IPS-18a (cell line): ENCODE measurements around the gene RAPGEF4.

Experiments used
- H3K27ac ChIP-seq: one replicate; pipeline ENCODE4 v1.5.1; 2013; ENCODE audit warnings: low read length
- H3K27me3 ChIP-seq: one replicate; pipeline ENCODE4 v1.6.1; 2013; ENCODE audit warnings: mild to moderate bottlenecking, low read length; ENCODE audit not compliant: control insufficient read depth, insufficient read depth
- H3K36me3 ChIP-seq: one replicate; pipeline ENCODE4 v1.6.1; 2013; ENCODE audit warnings: low read depth, low read length; ENCODE audit not compliant: control insufficient read depth
- H3K4me1 ChIP-seq: one replicate; pipeline ENCODE4 v1.6.1; 2013; ENCODE audit warnings: low read depth, low read length; ENCODE audit not compliant: control insufficient read depth
- H3K4me3 ChIP-seq: one replicate; pipeline ENCODE4 v1.5.1; 2013; ENCODE audit warnings: low read length
- H3K9ac ChIP-seq: one replicate; pipeline ENCODE4 v1.6.1; 2013; ENCODE audit warnings: mild to moderate bottlenecking, low read length, moderate library complexity
- H3K9me3 ChIP-seq: one replicate; pipeline ENCODE4 v1.6.1; 2013; ENCODE audit warnings: low read depth, low read length; ENCODE audit not compliant: control insufficient read depth

RAPGEF4 gene

GRCh38 chr2:172986040-172986439 is 250.4 kb downstream of the RAPGEF4 start:
- no peaks in the 10 kb centered on the region for H3K27me3 ChIP-seq
- no peak overlapping the region for H3K27ac ChIP-seq
- no peaks in the 10 kb centered on the region for H3K4me1 ChIP-seq
- no peaks in the 10 kb centered on the region for H3K9me3 ChIP-seq
- no peak overlapping the region for H3K4me3 ChIP-seq
- H3K9ac ChIP-seq, result no peak overlapping the region
- no peaks in the 10 kb centered on the region for H3K36me3 ChIP-seq

- H3K9ac ChIP-seq, result no peak overlapping the region
- no peak overlapping the region for H3K27ac ChIP-seq
- no peaks in the 10 kb centered on the region for H3K9me3 ChIP-seq
- H3K4me3 ChIP-seq, result no peak overlapping the region
- no peaks in the 10 kb centered on the region for H3K4me1 ChIP-seq
- H3K36me3 ChIP-seq, result no peaks in the 10 kb centered on the region
- H3K27me3 ChIP-seq, result no peaks in the 10 kb centered on the region
These were observed 253.1 kb downstream of the RAPGEF4 start for GRCh38 chr2:172988728-172989127.

- no peak overlapping the region for H3K9ac ChIP-seq
- H3K9me3 ChIP-seq, result no peaks in the 10 kb centered on the region
- no peak overlapping the region for H3K27ac ChIP-seq
- H3K36me3 ChIP-seq, result no peaks in the 10 kb centered on the region
- H3K4me3 ChIP-seq, result no peak overlapping the region
- no peaks in the 10 kb centered on the region for H3K4me1 ChIP-seq
- no peaks in the 10 kb centered on the region for H3K27me3 ChIP-seq
These were observed 255.4 kb downstream of the RAPGEF4 start for GRCh38 chr2:172991031-172991430.

DNA sequence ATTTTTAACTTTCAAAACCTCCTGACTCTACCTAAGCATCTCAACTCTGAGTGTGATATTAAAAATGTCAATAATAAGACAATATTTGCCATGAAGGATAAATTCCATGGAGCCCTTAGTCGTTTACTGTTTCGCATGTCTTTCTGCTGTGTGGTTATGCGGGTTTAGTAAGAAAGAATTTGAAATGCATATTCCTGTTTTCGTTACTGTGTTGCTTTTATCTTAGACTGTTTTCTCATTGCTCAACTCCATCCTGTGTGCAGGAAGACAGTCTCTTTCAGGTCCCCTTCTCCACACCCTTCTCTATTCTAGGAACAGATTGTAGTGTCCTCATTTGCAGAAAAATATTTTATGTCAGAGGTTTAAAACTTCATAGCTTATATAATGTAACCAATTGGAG is 257.5 kb downstream of the RAPGEF4 start:
- H3K9me3 ChIP-seq, result no peaks in the 10 kb centered on the region
- H3K4me3 ChIP-seq, result no peak overlapping the region
- no peak overlapping the region for H3K9ac ChIP-seq
- no peaks in the 10 kb centered on the region for H3K36me3 ChIP-seq
- H3K4me1 ChIP-seq, result no peaks in the 10 kb centered on the region
- H3K27me3 ChIP-seq, result no peaks in the 10 kb centered on the region
- H3K27ac ChIP-seq, result no peak overlapping the region

- Histone ChIP-seq H3K9me3 (no peaks in the 10 kb centered on the region), H3K27me3 (no peaks in the 10 kb centered on the region), H3K9ac (no peak overlapping the region), H3K36me3 (no peaks in the 10 kb centered on the region), H3K27ac (no peak overlapping the region), H3K4me1 (no peaks in the 10 kb centered on the region), H3K4me3 (no peak overlapping the region)
These were observed 258.5 kb downstream of the RAPGEF4 start for GRCh38 chr2:172993931-172994717.

DNA sequence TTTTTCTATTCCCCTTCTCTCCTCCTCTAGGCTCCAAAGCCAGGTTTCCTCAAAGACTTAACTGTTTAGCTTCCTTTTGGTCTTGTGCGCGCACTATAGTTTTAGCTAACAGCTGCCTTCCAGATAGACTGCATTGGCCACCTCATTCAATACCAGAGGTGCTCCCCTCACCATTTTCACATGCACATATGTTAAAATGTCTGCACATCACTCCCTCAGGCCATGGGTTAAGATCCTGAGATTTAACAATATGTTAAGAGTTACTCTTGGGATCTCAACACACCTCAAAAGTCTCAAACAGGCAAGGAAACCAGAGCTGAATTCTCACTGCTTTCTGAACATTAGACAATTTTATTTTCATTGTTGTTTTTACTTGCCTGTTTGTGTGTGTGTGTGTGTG is 259.2 kb downstream of the RAPGEF4 start:
- Histone ChIP-seq H3K27ac (no peak overlapping the region), H3K4me1 (no peaks in the 10 kb centered on the region), H3K9ac (no peak overlapping the region), H3K4me3 (no peak overlapping the region), H3K9me3 (no peaks in the 10 kb centered on the region), H3K27me3 (no peaks in the 10 kb centered on the region), H3K36me3 (no peaks in the 10 kb centered on the region)

DNA sequence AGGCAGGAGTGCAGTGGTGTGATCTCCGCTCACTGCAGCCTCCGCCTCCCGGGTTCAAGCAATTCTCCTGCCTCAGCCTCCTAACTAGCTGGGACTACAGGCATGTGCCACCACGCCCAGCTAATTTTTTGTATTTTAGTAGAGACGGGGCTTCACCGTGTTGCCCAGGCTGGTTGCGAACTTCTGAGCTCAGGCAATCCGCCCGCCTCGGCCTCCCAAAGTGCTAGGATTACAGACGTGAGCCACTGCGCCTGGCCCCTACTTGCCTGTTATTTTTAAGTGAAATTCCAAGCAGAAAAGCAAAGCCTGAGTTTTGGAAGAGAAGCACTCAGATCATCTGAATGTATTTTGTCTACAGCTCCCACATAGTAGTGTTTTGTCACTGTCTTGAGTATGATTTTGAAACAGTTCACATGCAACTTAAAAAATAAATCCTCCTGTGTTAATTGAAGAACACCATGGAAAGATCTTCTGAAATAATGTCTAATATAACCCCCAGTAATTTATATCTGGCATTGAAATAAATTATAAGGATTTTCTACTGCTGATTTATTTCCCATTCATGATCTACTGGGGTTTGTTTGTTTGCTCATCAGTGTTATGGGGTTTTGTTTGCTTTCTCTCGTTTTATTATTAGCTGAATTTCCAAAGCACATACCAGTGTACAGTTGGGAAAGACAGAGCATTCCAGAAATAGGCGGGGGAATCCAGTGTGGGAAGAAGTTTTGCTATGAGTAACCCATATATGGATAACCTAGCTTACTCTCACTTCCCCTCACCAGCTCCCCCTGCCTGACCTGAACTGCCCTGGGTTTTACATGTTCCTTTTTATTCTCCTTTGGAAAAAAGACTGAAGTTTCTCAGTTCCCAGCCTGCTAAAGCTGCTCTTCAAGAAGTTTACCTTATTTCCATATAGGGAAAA is 259.9 kb downstream of the RAPGEF4 start:
- Histone ChIP-seq H3K27me3 (no peaks in the 10 kb centered on the region), H3K27ac (no peak overlapping the region), H3K4me3 (no peak overlapping the region), H3K4me1 (no peaks in the 10 kb centered on the region), H3K9me3 (no peaks in the 10 kb centered on the region), H3K9ac (no peak overlapping the region), H3K36me3 (no peaks in the 10 kb centered on the region)

GRCh38 chr2:172996387-172996961 is 260.8 kb downstream of the RAPGEF4 start:
- no peaks in the 10 kb centered on the region for H3K36me3 ChIP-seq
- no peak overlapping the region for H3K9ac ChIP-seq
- no peaks in the 10 kb centered on the region for H3K4me1 ChIP-seq
- no peak overlapping the region for H3K27ac ChIP-seq
- H3K27me3 ChIP-seq, result no peaks in the 10 kb centered on the region
- no peak overlapping the region for H3K4me3 ChIP-seq
- H3K9me3 ChIP-seq, result no peaks in the 10 kb centered on the region

DNA sequence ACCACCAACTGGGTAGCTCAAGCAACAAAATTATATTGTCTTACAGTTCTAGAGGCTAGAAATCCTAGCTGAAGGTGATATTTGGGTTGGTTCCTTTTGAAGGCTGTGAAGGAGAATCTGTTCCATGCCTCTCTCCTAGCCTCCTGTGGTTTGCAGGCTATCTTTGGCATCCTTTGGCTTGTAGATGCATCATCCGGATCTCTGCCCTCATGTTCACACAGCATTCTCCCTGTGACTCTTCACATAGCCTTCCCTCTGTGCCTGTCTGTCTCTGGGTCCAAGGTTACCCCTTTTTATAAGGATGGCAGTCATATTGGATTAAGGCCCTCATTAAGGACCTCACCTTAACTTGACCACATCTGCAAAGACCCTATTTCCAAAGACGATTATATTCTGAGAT is 261.4 kb downstream of the RAPGEF4 start:
- H3K9me3 ChIP-seq, result no peaks in the 10 kb centered on the region
- H3K36me3 ChIP-seq, result no peaks in the 10 kb centered on the region
- no peak overlapping the region for H3K9ac ChIP-seq
- no peak overlapping the region for H3K27ac ChIP-seq
- no peaks in the 10 kb centered on the region for H3K4me1 ChIP-seq
- no peak overlapping the region for H3K4me3 ChIP-seq
- H3K27me3 ChIP-seq, result no peaks in the 10 kb centered on the region

DNA sequence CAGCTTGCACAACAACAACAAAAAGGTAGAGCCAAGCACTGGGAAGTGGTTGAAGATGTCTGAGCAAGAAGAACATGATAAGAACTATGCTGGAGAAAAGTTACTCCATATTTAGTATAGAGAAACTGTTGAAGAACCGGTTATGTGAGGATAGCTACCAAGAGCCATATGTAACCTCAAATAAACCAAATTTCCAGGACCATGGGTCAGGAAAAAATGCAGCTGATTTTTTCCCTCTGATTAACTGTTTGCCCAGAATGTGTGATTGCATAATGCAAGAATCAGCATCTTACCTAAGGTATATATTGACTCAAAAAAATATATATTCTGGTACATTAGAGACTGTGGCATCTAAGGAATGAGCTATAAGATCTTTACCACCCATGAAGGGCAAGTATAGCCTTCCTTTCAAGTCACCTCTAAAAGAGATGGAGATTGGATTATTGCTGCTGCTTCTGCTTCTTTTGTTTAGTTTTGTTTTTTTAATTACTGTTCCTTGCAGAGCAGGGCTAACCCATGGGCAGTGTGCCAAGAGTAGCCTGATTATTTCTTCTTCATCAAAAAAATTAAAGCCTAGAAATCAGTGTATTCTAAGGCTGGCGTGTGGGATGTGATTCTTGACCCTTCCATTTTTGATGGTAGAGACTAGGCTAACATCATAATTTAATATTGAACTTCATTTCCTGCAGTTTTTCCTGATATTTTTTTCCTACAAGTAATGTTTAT is 263.1 kb downstream of the RAPGEF4 start:
- Histone ChIP-seq H3K4me1 (peaks cover 4% of the 10 kb centered on the region), H3K27me3 (no peaks in the 10 kb centered on the region), H3K36me3 (no peaks in the 10 kb centered on the region), H3K9ac (no peak overlapping the region), H3K4me3 (no peak overlapping the region), H3K9me3 (no peaks in the 10 kb centered on the region), H3K27ac (no peak overlapping the region)
